Activated CD8-positive, alpha-beta memory T cell treated with anti-CD3 and anti-CD28 coated beads for 36 hours (primary cell): Measurements from ENCODE around the gene DTYMK. TPM values are rescaled to one million over a fixed set of nuclear protein-coding genes. Genes with fewer than 3 reads are reported as not detected.

Experiments used
- CTCF ChIA-PET: fragments of 350-600 bp; sonication (Branson Sonifier 250); formaldehyde crosslinking; loops from one replicate; lab custom pipeline; 2021; ENCODE audit warnings: antibody characterized with exemption; lab: Charles Lee
- POLR2A ChIA-PET: fragments of 350-600 bp; sonication (Branson Sonifier 250); formaldehyde crosslinking; loops from one replicate; lab custom pipeline; 2021; ENCODE audit warnings: antibody characterized with exemption; lab: Charles Lee
- total RNA-seq, 2 experiments: library from RNA; stranded (reverse); gene quantifications; one replicate each; pipeline ENCODE4 v1.2.3, GENCODE V29; 2021

Gene DTYMK
- total RNA-seq, 2 experiments from 2014 or later: 129 to 130 TPM

- CTCF ChIA-PET: interaction anchor here (1.1 kb wide), 1 partner anchor 13 kb away, joined by 4 read pairs; no protein-coding TSS in a partner anchor
- POLR2A ChIA-PET: no interaction called here
Observed at GRCh38 chr2:241720560-241720959, 33.9 kb upstream of the DTYMK start.

GRCh38 chr2:241720099-241720498 lies 33.5 kb upstream of the DTYMK start:
- CTCF ChIA-PET: no interaction called here
- POLR2A ChIA-PET: no interaction called here

- CTCF ChIA-PET: no interaction called here
- POLR2A ChIA-PET: interaction anchor here (0.6 kb wide), 1 partner anchor 15 kb away, joined by 3 read pairs; no protein-coding TSS in a partner anchor
Observed at GRCh38 chr2:241719093-241719492, 32.5 kb upstream of the DTYMK start.

DNA sequence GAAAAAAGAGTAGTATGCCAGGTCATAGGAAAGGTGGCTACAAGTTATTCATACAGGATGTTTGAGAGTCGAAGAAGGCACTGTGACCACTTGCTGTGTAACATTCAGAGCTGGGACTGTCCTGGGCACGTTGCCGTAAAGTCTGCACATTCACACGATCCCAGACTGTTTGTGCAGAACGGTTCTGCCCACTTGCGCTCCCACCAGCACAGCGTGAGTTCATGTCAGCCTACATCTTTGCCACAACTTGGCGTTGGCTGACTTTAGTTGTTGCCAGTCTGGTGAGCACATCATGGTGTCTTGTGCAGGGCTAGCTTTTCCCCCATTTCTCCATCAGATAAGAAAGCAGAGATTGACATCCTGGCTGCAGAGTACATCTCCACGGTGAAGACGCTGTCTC lies 22.3 kb upstream of the DTYMK start:
- ChIA-PET POLR2A (no interaction called here), CTCF (no interaction called here)

- CTCF ChIA-PET: no interaction called here
Observed at GRCh38 chr2:241706537-241706936, 19.9 kb upstream of the DTYMK start.

DNA sequence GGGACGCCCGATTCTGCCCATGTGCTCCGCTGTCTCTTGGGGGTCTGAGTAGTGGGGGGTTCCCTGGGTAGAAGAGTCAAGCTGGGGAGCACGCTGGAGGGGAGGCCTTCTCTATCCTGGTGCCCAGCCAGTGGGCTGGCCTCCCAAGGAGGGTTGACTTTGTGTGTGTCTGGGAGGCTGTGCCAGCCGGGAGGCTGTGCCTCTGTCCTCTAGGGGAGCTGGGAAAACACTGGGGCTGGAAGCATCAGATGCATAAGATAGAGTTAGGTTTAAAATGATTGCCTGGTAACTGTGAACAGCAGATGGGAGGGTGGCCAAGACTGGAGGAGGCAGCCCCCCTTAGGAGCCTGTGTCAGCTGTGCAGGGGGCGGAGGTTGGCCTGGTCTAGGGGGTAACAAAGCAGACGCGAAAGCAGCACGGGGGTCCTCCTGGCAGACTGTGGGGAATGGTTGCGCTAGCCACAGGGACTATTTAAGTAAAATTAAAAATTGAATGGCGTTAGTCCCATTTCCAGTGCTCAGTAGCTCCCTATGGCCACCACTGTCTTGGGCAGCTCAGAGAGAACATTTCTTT lies 16.5 kb upstream of the DTYMK start:
- POLR2A ChIA-PET: interaction anchor here (2.7 to 5.3 kb wide), 2 partner anchors 15 to 31 kb away, joined by 14 to 45 read pairs; partner anchors contain the start of genes D2HGDH and DTYMK
- CTCF ChIA-PET: interaction anchor here (0.7 to 5.4 kb wide), 9 partner anchors 11 to 131 kb away, joined by 3 to 32 read pairs (median 3); partner anchors contain the start of genes D2HGDH and DTYMK

More at GRCh38 chr2:241706537-241706936, 19.9 kb upstream of the DTYMK start:
- POLR2A ChIA-PET: interaction anchor here (0.6 to 0.7 kb wide), 2 partner anchors 17 to 377 kb away, joined by 3 to 9 read pairs; no protein-coding TSS in a partner anchor

- ChIA-PET CTCF (interaction anchor here (1.3 to 5.4 kb wide), 11 partner anchors 11 to 177 kb away, joined by 3 to 32 read pairs (median 4); partner anchors contain the start of genes D2HGDH and DTYMK), POLR2A (interaction anchor here (0.7 to 5.3 kb wide), 7 partner anchors 9 to 147 kb away, joined by 3 to 45 read pairs (median 4); partner anchors contain the start of genes D2HGDH and DTYMK)
Observed at GRCh38 chr2:241702155-241703031, 15.8 kb upstream of the DTYMK start.

- ChIA-PET POLR2A (interaction anchor here (0.6 to 5.3 kb wide), 9 partner anchors 10 to 593 kb away, joined by 3 to 45 read pairs (median 3); partner anchors contain the start of genes D2HGDH and DTYMK), CTCF (interaction anchor here (1.4 to 5.4 kb wide), 9 partner anchors 10 to 177 kb away, joined by 3 to 32 read pairs (median 4); partner anchors contain the start of gene DTYMK)
Observed at GRCh38 chr2:241701399-241702154, 15.0 kb upstream of the DTYMK start, which contains the start of gene ING5. Gene ING5 (plus strand): TSS chr2:241702039. CDS start chr2:241702066, 27 bp downstream.

GRCh38 chr2:241701149-241701398 lies 14.5 kb upstream of the DTYMK start:
- ChIA-PET CTCF (interaction anchor here (1.6 to 5.4 kb wide), 2 partner anchors 13 to 178 kb away, joined by 3 to 32 read pairs; partner anchors contain the start of gene DTYMK), POLR2A (interaction anchor here (0.6 to 5.3 kb wide), 5 partner anchors 13 to 592 kb away, joined by 3 to 45 read pairs (median 3); partner anchors contain the start of genes D2HGDH and DTYMK)

DNA sequence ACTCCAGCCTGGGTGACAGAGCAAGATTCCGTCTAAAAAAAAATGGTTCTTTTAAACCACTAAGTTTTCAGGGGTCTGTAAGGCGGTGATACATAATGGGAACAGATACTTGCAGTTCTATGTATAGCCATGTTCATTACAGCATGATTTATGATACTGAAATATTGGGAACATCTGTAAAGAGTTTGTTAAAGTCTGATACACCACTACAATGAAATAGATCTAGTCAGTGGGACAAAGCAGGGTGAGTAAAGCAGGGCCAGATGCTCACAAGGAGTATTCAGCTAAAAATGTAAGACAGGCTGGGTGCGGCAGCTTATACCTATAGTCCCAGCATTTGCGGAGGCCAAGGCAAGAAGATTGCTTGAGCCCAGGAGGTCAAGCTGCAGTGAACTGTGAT lies 9.0 kb upstream of the DTYMK start:
- POLR2A ChIA-PET: no interaction called here
- CTCF ChIA-PET: no interaction called here

GRCh38 chr2:241692448-241692847 lies 5.8 kb upstream of the DTYMK start:
- ChIA-PET POLR2A (no interaction called here), CTCF (interaction anchor here (0.7 to 1.3 kb wide), 2 partner anchors 73 to 186 kb away, joined by 3 read pairs; no protein-coding TSS in a partner anchor)

DNA sequence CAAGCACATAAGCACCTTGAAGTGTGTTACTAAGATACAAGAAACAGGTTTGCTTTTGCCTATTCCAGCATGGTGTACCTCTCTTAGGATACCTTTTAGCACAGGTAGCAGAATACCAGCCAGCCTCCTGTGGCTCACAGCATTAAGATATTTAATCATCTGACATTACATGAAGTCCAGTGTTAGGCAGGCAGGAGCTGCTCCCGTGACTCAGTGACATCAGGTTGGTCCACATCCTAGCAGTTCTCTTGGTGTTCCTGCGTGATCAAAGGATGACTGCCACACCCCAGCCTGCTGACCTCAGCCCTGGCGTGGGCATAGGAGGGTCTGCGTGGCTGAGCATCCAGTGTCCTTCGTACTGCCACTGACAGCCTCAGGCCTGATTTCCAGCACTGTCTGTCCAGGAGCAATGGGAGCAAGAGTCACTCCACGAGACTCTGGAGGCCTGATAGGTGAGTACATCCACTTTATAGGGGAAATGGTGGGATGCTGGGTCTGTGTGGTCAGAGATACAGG lies 3.6 kb upstream of the DTYMK start:
- POLR2A ChIA-PET: no interaction called here
- CTCF ChIA-PET: no interaction called here

GRCh38 chr2:241689306-241689705 lies 2.7 kb upstream of the DTYMK start:
- CTCF ChIA-PET: interaction anchor here (1.1 to 4.0 kb wide), 2 partner anchors 12 to 374 kb away, joined by 3 to 32 read pairs; partner anchors contain the start of gene ING5
- POLR2A ChIA-PET: interaction anchor here (0.7 to 4.0 kb wide), 2 partner anchors 12 to 51 kb away, joined by 3 to 45 read pairs; partner anchors contain the start of gene ING5

DNA sequence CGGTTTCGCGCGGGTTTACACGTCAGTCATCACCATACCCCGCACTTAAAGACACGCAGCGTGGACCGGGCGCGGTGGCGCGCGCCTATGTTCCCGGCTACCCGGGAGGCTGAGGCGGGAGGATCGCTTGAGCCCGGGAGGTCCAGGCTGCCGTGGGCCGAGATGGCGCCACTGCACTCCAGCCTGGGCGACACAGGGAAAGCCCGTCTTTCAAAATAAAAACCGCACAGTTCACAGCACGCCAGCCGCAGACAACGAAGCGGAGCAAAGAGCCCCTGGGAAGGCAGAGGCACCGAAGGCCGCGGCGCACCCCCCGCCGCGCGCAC lies 328 bp downstream of the DTYMK start:
- CTCF ChIA-PET: interaction anchor here (0.7 to 4.0 kb wide), 4 partner anchors 15 to 193 kb away, joined by 3 to 32 read pairs (median 5); partner anchors contain the start of genes D2HGDH and ING5
- POLR2A ChIA-PET: interaction anchor here (0.5 to 4.0 kb wide), 8 partner anchors 11 to 194 kb away, joined by 3 to 45 read pairs (median 5); partner anchors contain the start of genes ATG4B, ING5 and THAP4

GRCh38 chr2:241680827-241681599 lies 5.6 kb downstream of the DTYMK start:
- CTCF ChIA-PET: no interaction called here
- POLR2A ChIA-PET: no interaction called here

- POLR2A ChIA-PET: no interaction called here
- CTCF ChIA-PET: no interaction called here
Observed at GRCh38 chr2:241680044-241680443, 6.6 kb downstream of the DTYMK start.

GRCh38 chr2:241678784-241679540 lies 7.7 kb downstream of the DTYMK start:
- CTCF ChIA-PET: no interaction called here
- POLR2A ChIA-PET: no interaction called here
